GM12874 (cell line): ENCODE measurements around the gene TMEM11.

Experiments used
- TF ChIP-seq, protein P1 (sequence below): IDR thresholded peaks from 2 replicates; pipeline ENCODE4 v1.5.1; 2011; ENCODE audit warnings: low read depth, mild to moderate bottlenecking, control low read depth, low read length, moderate library complexity; ENCODE audit not compliant: insufficient read depth

The TMEM11 gene

DNA sequence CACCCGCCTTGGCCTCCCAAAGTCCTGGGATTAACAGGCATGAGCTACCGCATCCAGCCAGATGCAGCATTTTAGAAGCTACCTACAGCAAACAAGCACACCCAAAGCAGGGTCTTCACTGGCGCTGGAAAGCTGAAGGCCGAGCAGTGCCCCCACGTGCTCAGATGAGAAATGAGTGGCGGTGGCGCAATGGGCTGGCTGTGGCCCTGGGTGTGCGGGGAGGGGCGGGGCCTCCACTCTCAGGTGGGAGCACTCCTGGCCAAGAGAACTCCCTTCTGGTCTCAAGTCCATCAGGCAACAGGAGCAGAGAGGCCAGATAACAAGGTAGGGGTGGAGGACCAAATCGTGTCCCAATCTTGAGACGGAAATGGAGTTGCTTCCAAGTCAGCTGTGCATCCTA, 12.1 kb downstream of the TMEM11 start:
- TF ChIP-seq, protein P1, sequence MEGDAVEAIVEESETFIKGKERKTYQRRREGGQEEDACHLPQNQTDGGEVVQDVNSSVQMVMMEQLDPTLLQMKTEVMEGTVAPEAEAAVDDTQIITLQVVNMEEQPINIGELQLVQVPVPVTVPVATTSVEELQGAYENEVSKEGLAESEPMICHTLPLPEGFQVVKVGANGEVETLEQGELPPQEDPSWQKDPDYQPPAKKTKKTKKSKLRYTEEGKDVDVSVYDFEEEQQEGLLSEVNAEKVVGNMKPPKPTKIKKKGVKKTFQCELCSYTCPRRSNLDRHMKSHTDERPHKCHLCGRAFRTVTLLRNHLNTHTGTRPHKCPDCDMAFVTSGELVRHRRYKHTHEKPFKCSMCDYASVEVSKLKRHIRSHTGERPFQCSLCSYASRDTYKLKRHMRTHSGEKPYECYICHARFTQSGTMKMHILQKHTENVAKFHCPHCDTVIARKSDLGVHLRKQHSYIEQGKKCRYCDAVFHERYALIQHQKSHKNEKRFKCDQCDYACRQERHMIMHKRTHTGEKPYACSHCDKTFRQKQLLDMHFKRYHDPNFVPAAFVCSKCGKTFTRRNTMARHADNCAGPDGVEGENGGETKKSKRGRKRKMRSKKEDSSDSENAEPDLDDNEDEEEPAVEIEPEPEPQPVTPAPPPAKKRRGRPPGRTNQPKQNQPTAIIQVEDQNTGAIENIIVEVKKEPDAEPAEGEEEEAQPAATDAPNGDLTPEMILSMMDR, result no peak

DNA sequence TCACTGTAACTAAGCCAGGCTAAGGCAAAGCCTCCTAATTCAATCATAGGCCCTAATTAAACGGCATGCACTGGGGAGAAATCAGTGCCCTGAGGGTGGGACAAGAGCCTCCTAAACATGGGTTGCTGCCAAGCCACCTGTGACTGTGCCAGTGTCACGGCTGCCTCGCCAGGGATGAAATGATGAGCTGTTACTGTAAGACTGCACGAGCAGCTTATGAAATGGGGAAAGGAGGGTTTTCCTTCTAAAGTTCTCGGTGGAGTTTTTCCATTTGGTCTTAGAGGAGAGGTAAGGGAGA, 12.7 kb downstream of the TMEM11 start:
- TF ChIP-seq, protein P1, result no peak

DNA sequence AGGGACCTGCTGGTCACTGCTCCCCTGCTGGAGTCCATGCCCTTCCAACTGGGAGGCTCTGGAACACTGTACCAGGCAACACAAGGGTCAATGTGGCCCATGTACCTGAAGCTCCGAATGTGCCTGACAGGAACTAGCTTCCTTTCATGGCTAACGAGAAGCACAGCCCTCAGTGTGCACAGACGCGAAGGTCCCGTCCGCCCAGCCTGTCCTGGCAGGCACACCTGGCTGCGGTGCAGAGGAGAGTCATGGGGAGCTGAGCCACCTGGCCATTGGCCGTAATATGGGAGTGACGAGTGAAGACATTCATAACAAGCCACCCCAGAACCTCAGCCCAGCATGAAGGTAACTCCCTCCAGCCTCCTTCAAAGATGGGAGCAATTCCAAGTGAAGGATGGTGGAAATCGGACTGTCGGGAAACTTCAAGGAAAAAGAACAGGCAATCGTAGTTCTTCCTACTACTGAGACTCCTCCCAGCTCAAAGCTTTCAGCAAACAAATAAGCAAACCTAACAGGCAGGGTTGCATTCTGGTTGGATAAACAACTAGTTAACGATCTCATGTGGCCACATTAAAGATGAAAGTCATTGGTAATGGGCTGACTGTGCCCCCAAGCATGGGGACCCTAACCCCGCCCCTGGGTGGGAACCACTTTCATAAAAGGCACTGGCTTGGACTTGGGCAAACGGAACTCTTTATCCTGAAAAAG, 13.2 kb downstream of the TMEM11 start:
- TF ChIP-seq, protein P1, result no peak

DNA sequence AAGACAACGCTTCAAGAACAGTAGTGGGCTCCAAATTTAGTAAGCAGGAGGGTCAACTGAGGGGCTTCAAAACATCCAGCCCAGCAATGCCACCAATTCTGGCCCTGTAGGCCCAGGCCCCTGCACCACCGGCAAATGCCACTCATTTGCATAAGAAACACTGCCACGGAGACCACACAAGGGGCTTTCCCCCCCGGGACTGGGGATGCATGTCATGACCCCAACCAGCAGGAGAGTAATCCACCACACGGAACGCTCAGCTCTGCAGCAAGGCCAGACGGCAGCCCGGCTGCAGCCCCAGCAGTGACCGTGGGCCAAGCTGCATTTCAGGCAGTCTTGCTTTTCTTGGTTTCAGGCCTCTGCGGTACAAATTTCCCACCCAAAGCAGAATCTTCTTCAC, 14.1 kb downstream of the TMEM11 start:
- TF ChIP-seq, protein P1, result no peak

DNA sequence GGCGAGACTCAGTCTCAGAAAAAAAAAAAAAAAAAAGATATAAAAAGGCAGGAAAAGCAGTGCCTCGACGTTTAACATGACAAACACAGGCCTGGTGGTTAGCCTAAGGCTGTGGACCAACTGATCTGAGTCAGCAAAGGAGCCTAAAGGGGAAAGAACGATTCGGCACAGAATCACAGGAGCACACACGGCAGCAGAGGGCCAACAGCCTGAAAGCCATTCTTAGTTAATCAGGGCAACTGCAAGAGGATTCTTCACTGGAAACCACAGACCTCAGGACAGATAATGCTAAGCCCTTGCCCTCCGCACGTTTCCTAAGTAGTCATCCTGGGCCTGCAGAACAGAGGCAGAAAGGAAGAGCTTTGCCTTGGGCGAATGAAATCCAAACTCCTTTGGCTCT, 14.7 kb downstream of the TMEM11 start:
- TF ChIP-seq, protein P1, result no peak

DNA sequence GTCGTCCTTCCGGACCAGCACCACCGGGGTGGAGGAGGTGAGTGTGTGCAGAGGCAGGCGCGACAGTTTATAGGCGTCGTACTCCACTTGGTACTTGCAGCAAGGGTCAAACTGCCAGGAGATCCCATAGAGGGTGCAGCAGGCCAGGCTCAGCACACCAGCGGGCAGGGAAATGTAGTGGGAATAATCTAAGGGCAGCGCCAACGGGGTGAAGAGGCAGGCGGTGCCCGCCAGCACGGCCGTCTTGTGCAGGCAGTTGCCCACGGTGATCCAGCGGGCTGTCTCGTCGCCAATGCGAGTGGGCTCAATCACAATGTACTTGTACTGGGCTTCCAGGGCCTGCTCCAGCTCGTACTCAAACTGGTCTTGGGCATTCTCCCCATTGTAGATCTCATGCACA, 15.6 kb downstream of the TMEM11 start:
- TF ChIP-seq, protein P1, result no peak

DNA sequence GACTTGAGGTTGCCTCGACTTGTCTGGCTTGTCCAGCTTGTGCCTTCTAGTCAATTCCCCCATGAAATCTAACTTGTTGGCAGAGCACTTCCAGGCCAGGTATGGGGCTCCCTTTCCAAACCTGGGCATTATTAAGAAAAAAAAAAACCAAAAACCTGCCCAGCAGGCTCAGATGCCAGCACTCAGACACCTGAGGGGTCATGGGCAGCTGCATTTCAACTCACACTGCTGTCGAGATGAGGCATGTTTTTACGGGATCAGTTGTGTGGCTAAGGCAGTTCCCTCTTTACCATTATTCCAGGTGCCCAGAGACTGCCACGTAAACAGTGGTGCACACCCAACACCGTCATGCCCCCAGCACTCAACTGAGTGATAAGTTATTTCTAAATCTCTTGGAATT, 17.8 kb downstream of the TMEM11 start:
- TF ChIP-seq, protein P1, result no peak
